ENCODE data around the gene VAC14. TPM values are rescaled to one million over a fixed set of nuclear protein-coding genes. Genes with fewer than 3 reads are reported as not detected.

Gene VAC14
- total RNA-seq, 4 donors from 2014 or later, result 20.1 to 47.8 (median 39.0) TPM

DNA sequence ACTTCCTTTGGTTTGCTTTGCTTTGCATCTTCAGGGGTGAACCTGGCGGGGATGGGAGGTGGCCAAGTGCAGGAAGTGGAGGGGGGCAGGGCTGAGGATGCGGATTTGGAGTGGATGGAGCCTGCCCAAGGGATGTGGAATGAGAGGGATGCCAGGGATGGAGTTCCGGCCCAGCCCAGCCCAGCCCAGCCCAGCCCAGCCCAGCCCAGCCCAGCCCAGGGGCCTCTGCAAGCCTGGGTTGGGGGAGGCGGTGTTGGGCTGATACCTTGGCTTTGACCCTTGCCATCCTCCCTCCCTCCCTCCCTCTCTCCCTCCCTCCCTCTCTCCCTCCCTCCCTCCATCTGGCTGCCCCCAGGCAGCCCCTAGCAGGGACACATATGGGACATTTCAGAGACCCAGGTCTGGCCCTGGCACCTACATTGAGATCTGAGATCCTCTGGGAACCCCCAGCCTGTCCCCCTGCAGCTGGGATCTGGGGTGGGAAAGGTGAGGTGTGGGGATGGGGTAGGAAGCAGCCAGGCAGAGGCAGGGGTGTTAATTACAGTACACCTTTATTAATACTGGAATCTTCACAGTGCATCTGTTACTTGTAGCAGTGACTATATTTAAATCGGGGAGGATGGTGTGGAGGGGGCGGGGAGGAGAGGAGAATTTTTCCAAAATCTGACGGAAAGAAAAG lies 140.1 kb downstream of the VAC14 start:
- no peak for DNase-seq (ENCODE audit: low spot score in 2 of 2)
- no peak overlapping the region for H3K4me3 ChIP-seq (ENCODE audit: low read depth, poor library complexity, severe bottlenecking)
- intact Hi-C loops (cut with DNase I; ENCODE audit: low total_unique reads), result no loop called here
- 21 to 41% methylated on average over 6 of the region's 7 CpGs for WGBS, 2 donors
- TF ChIP-seq POLR2A (IDR thresholded peaks at IDR 0.05), result no peak
- TF ChIP-seq, protein P1, sequence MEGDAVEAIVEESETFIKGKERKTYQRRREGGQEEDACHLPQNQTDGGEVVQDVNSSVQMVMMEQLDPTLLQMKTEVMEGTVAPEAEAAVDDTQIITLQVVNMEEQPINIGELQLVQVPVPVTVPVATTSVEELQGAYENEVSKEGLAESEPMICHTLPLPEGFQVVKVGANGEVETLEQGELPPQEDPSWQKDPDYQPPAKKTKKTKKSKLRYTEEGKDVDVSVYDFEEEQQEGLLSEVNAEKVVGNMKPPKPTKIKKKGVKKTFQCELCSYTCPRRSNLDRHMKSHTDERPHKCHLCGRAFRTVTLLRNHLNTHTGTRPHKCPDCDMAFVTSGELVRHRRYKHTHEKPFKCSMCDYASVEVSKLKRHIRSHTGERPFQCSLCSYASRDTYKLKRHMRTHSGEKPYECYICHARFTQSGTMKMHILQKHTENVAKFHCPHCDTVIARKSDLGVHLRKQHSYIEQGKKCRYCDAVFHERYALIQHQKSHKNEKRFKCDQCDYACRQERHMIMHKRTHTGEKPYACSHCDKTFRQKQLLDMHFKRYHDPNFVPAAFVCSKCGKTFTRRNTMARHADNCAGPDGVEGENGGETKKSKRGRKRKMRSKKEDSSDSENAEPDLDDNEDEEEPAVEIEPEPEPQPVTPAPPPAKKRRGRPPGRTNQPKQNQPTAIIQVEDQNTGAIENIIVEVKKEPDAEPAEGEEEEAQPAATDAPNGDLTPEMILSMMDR (IDR thresholded peaks at IDR 0.05), result no peak

DNA sequence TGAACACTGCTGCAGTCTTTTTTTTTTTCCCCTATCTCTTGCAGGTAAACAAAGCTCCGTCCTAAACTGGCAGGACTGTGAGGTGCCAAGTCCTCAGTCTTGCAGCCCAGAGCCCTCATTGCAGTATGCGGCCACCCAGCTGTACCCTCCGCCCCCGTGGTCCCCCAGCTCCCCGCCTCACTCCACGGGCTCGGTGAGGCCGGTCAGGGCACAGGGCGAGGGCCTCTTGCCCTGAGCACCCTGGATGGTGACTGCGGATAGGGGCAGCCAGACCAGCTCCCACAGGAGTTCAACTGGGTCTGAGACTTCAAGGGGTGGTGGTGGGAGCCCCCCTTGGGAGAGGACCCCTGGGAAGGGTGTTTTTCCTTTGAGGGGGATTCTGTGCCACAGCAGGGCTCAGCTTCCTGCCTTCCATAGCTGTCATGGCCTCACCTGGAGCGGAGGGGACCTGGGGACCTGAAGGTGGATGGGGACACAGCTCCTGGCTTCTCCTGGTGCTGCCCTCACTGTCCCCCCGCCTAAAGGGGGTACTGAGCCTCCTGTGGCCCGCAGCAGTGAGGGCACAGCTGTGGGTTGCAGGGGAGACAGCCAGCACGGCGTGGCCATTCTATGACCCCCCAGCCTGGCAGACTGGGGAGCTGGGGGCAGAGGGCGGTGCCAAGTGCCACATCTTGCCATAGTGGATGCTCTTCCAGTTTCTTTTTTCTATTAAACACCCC lies 140.8 kb downstream of the VAC14 start:
- intact Hi-C loops (cut with DNase I; ENCODE audit: low total_unique reads), result no loop called here
- H3K4me3 ChIP-seq (ENCODE audit: low read depth, poor library complexity, severe bottlenecking), result no peak overlapping the region
- TF ChIP-seq, protein P1 (IDR thresholded peaks at IDR 0.05), result no peak
- TF ChIP-seq POLR2A (IDR thresholded peaks at IDR 0.05), result no peak
- WGBS, 2 donors, result 77 to 78% methylated on average over 13 to 16 of the region's 16 CpGs
- no peak for DNase-seq (ENCODE audit: low spot score in 2 of 2)

DNA sequence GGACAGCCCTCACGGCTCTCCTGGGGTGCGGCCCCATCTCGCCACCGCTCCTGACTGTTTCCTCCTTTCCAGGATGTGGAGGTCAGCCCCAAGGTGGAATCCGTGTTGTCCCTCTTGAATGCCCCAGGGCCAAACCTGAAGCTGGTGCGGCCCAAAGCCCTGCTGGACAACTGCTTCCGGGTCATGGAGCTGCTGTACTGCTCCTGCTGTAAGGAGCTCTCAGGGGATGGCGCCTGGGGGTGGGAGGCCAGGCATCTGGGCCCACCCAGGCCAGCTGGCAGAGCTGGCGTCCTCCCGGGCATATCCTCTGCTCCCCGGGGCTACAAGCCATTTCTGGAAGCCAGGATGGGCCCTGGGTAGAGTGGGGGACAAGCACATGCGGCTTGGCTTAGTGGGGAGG lies 141.4 kb downstream of the VAC14 start:
- WGBS, 2 donors, result 61 to 80% methylated on average over 6 to 12 of the region's 12 CpGs
- DNase-seq (ENCODE audit: low spot score in 2 of 2), result no peak
- no peak for TF ChIP-seq POLR2A (IDR thresholded peaks at IDR 0.05)
- TF ChIP-seq, protein P1 (IDR thresholded peaks at IDR 0.05), result no peak
- no peak overlapping the region for H3K4me3 ChIP-seq (ENCODE audit: low read depth, poor library complexity, severe bottlenecking)
- intact Hi-C loops (cut with DNase I; ENCODE audit: low total_unique reads), result no loop called here

DNA sequence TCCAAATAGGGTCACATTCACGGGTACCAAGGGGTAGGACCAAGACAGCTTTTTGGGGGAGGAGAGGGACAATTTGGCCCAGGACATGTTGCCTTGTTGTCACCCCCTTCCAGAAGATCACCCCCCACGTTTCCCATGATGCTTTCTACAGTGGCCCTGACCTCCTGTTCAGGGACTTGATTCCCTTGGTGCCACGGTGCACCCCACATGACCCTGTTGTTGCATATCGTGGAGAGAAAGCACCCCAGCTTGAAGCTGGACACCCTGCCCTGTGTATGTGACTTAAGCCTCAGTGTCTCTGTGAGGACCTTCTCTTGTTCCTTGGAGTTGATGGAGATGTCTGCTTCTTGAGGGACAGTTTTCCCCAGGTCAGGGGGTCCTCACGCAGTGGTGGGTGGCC lies 142.0 kb downstream of the VAC14 start:
- H3K4me3 ChIP-seq (ENCODE audit: low read depth, poor library complexity, severe bottlenecking), result no peak overlapping the region
- 81 to 82% methylated on average over 5 of the region's 5 CpGs for WGBS, 2 donors
- no peak for DNase-seq (ENCODE audit: low spot score in 2 of 2)
- TF ChIP-seq, protein P1 (IDR thresholded peaks at IDR 0.05), result no peak
- no peak for TF ChIP-seq POLR2A (IDR thresholded peaks at IDR 0.05)
- intact Hi-C loops (cut with DNase I; ENCODE audit: low total_unique reads), result no loop called here

DNA sequence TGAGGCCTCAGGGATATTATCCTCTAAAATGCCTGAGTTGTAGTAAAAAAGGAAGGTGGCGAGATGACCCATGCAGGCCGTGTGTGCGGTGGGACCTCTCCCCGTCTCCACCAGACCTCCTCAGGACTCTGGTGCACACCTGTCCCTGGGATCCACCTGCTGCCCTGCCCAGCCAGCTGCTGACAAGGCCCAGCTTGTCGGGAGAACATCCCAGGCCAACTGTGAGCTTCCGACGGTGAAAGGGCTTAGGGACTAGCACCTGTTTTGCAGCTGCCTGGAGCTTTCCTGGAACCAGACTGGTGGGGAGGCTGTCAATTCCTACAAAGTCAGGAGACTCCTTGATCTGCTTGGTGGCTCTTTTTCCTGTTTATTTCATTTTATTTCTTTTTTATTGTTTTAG lies 143.0 kb downstream of the VAC14 start:
- no peak for DNase-seq (ENCODE audit: low spot score in 2 of 2)
- intact Hi-C loops (cut with DNase I; ENCODE audit: low total_unique reads), result no loop called here
- 57% methylated on average over 7 of the region's 7 CpGs for WGBS, 2 donors
- no peak overlapping the region for H3K4me3 ChIP-seq (ENCODE audit: low read depth, poor library complexity, severe bottlenecking)
- no peak for TF ChIP-seq POLR2A (IDR thresholded peaks at IDR 0.05)
- TF ChIP-seq, protein P1 (IDR thresholded peaks at IDR 0.05), result no peak

Measured in lower leg skin (tissue), 4 donors.